ENCODE measurements around the gene SYNPO. TPM values are rescaled to one million over a fixed set of nuclear protein-coding genes. Genes with fewer than 3 reads are reported as not detected.

Gene SYNPO
- total and polyA plus RNA-seq, 8 donors = 22.0 to 114 (median 27.7) TPM

DNA sequence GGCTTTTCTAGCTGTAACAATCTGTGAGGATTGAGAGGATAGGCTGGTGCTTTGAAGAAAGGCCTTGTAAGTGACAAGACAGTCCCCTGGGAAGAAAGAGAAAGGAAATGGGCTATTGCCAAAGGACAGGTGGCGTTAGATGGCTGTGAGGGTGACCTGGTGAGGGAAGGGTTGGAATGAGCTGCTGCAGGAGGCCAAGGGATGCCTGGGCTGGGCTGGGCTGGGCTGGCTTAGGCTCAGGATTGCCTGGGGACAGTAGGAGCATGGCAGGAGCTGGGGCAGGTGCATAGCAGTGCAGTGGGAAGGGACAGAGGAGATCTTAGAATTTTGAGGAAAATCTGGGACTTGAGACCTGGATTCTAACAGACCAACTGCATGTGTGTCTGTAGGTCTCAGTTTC, 10.9 kb downstream of the SYNPO start:
- no peaks in the 10 kb centered on the region for H3K27me3 ChIP-seq
- H3K4me1 ChIP-seq = peaks cover 0 to 16% of the 10 kb centered on the region in 2 donors
- no peak overlapping the region for H3K4me3 ChIP-seq
- TF ChIP-seq, protein P1, sequence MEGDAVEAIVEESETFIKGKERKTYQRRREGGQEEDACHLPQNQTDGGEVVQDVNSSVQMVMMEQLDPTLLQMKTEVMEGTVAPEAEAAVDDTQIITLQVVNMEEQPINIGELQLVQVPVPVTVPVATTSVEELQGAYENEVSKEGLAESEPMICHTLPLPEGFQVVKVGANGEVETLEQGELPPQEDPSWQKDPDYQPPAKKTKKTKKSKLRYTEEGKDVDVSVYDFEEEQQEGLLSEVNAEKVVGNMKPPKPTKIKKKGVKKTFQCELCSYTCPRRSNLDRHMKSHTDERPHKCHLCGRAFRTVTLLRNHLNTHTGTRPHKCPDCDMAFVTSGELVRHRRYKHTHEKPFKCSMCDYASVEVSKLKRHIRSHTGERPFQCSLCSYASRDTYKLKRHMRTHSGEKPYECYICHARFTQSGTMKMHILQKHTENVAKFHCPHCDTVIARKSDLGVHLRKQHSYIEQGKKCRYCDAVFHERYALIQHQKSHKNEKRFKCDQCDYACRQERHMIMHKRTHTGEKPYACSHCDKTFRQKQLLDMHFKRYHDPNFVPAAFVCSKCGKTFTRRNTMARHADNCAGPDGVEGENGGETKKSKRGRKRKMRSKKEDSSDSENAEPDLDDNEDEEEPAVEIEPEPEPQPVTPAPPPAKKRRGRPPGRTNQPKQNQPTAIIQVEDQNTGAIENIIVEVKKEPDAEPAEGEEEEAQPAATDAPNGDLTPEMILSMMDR (IDR thresholded peaks at IDR 0.05) = no peak
- no peak for ATAC-seq
- H3K27ac ChIP-seq = no peak overlapping the region
- intact Hi-C loops (cut with DNase I) = no loop called here
- peaks cover 0 to 30% of the 10 kb centered on the region in 2 donors for H3K36me3 ChIP-seq
- H3K9me3 ChIP-seq = no peaks in the 10 kb centered on the region
- peak in 1 of 4 donors; percentile 8 for DNase-seq

DNA sequence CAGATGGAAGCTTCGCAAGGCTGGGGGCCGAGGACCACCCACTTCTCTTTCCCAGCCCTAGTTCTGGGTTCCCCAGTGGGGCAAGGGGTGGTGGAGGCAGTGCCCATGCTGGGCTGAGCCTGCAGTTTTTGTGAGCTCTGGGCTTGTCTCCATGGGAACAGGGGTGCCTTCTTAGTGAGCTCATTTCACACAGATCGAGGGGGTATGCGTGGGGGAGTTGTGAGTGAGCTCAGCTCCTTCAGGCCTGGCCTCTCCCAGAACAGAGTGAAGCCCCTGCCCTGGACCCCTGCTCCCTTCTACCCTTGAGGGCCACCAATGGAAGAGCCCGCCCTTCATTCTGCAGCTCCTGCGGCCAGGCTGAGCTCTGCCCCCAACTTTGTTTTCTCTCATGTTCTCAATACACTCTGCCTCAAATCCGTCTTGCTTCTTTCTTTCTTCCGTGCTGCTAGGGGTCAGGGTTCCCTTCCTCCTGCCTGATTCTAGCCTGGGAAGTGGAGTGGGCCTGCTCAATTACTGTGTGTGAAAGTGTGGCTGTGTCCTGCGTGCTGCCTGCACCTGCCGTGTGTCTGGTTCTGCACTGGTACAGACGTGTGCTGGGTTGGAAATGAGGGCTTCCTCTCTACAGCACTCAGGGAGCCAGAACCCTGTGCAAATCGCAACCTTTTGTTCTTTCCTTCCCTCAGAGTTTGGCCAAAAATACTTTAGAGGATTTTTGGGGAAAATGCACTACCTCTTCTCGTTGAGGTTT, 11.6 kb downstream of the SYNPO start:
- DNase-seq = no peak
- peaks cover 0 to 30% of the 10 kb centered on the region in 2 donors for H3K36me3 ChIP-seq
- no peak for ATAC-seq
- H3K27ac ChIP-seq = no peak overlapping the region
- H3K4me3 ChIP-seq = no peak overlapping the region
- TF ChIP-seq, protein P1 (IDR thresholded peaks at IDR 0.05) = no peak
- H3K4me1 ChIP-seq = peaks cover 4 to 17% of the 10 kb centered on the region in 2 donors
- intact Hi-C loops (cut with DNase I) = no loop called here
- no peaks in the 10 kb centered on the region for H3K27me3 ChIP-seq
- H3K9me3 ChIP-seq = no peaks in the 10 kb centered on the region

DNA sequence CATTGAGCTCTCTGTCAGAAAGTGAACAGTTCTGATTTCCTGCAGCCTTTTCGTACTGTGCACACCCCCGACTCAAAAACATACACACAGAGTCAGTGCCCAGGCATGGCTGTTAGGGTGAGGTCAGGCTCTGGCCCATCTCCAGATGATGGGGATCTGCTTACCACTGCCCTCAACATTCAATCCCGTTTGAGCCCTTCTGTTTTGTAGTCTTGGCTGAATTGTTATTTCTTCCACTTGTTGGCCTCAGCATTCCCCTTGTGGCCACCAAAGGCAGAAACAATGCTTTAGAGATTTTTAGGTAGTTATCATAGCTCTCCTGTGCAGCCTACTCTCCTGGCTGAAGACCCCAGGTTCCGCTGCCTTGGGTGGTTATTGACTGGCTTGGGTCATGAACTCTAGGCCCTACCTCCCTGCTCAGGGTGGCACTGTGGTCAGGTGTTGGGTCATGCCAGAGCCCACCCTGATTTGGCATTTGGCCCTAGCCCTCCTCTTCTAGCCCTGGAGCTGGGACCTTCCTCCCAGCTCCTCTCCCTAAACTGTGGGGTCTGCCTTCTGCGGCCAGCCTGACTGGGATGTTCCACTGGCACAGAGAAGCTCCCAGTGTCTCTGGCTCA, 12.8 kb downstream of the SYNPO start:
- DNase-seq = peak in 1 of 4 donors; percentile 2
- TF ChIP-seq, protein P1 (IDR thresholded peaks at IDR 0.05) = no peak
- peaks cover 4 to 11% of the 10 kb centered on the region in 2 donors for H3K4me1 ChIP-seq
- no peaks in the 10 kb centered on the region for H3K27me3 ChIP-seq
- no peak overlapping the region for H3K27ac ChIP-seq
- ATAC-seq = no peak
- H3K36me3 ChIP-seq = peaks cover 0 to 27% of the 10 kb centered on the region in 2 donors
- intact Hi-C loops (cut with DNase I) = no loop called here
- H3K9me3 ChIP-seq = no peaks in the 10 kb centered on the region
- H3K4me3 ChIP-seq = no peak overlapping the region

DNA sequence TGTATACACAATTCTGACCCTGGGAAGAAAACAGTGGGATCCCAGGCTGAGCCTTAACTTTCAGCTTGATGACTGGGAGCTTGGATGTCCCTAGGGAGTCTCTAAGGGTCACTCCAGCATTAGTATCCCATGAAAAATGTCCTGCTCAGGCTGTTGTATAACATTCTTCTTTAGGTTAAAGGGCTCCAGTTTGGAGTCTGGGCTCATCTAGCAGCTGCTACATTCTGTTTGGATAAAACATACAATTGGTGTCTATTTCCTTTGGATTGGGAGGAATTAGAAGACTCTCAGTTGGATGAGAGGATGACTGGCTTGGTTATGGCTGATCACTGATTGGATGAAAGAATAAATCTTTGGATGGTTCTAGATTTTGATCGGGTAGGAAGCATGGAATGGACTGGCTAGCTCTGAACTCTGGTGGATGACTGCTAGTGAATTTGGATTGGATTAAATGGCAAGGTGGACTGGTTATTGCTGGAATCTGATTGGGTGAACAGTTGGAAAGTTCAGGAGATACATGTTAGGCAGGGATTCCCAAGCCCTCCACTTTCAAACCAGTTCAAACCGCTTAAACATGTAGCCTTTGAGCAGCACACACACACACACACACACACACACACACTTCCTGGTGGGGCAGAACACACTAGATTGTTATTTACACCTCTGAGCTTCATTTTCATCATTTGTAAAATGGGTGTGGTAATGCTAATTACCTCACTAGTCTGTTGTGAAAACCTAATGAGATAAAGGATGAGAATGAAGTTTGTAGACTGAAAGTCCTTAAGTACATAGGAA, 13.5 kb downstream of the SYNPO start:
- Histone ChIP-seq H3K9me3 (no peaks in the 10 kb centered on the region), H3K4me3 (no peak overlapping the region), H3K27me3 (no peaks in the 10 kb centered on the region), H3K36me3 (peaks cover 0 to 20% of the 10 kb centered on the region in 2 donors), H3K4me1 (peaks cover 4 to 11% of the 10 kb centered on the region in 2 donors), H3K27ac (no peak overlapping the region)
- no peak for DNase-seq
- ATAC-seq = no peak
- TF ChIP-seq, protein P1 (IDR thresholded peaks at IDR 0.05) = no peak
- intact Hi-C loops (cut with DNase I) = no loop called here

DNA sequence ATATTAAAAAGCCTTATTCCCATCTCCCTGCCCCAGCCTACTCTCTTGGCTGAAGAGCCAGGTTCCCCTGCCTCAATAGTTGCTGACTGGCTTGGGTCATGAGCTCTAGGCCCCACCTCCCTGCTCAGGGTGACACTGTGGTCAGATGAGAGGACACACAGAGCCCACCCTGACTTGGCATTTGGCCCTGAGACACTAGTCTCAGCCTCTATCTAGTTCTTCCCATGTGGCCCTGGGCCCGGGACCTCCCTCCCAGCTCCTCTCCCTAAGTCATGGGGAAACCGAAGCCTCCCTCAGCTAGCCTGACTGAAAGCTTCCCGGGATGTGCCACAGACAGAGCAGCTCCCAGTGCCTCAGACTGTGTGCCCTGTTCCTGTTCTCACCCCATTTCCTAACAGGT, 14.8 kb downstream of the SYNPO start:
- Histone ChIP-seq H3K27me3 (no peaks in the 10 kb centered on the region), H3K4me1 (peaks cover 4 to 11% of the 10 kb centered on the region in 2 donors), H3K36me3 (peaks cover 0 to 7% of the 10 kb centered on the region in 2 donors), H3K27ac (no peak overlapping the region), H3K9me3 (no peaks in the 10 kb centered on the region), H3K4me3 (no peak overlapping the region)
- ATAC-seq = no peak
- DNase-seq = no peak
- TF ChIP-seq, protein P1 (IDR thresholded peaks at IDR 0.05) = no peak
- intact Hi-C loops (cut with DNase I) = loop anchor here in 1 of 2 donors (5.0 kb wide), 1 partner anchor 198 kb away; no protein-coding TSS in a partner anchor

Data from left lung (tissue), 10 donors.